Skeletal muscle tissue (tissue), 4 donors: ENCODE data around the gene CREBZF. TPM values are rescaled to one million over a fixed set of nuclear protein-coding genes. Genes with fewer than 3 reads are reported as not detected.
"Not testable (repeated sequence)": the region's sequence is repeated elsewhere in the genome, so short reads cannot be mapped to it uniquely, and the experiment has no call there.

Experiments
- H3K27ac ChIP-seq: one replicate; pipeline ENCODE4 v1.7.0; 2013; ENCODE audit warnings: mild to moderate bottlenecking, low read depth, low read length, inconsistent platforms
- H3K27me3 ChIP-seq, 3 donors: one replicate each; pipeline ENCODE4 v1.7.0; 2013; ENCODE audit warnings: low read length in 3 of 3; ENCODE audit not compliant: control insufficient read depth in 3 of 3, insufficient read depth in 3 of 3
- H3K36me3 ChIP-seq, 3 donors: one replicate each; pipeline ENCODE4 v1.7.0; 2013; ENCODE audit warnings: low read length in 3 of 3; ENCODE audit not compliant: control insufficient read depth in 3 of 3, insufficient read depth in 3 of 3
- H3K4me1 ChIP-seq, 3 donors: one replicate each; pipeline ENCODE4 v1.7.0; 2013; ENCODE audit warnings: low read length in 3 of 3, mild to moderate bottlenecking in 3 of 3; ENCODE audit not compliant: control insufficient read depth in 3 of 3, insufficient read depth in 3 of 3
- H3K4me3 ChIP-seq, 3 donors: one replicate each; pipeline ENCODE4 v1.7.0; 2013; ENCODE audit warnings: low read length in 3 of 3
- H3K9ac ChIP-seq, 3 donors: one replicate each; pipeline ENCODE4 v1.7.0; 2013; ENCODE audit warnings: low read length in 3 of 3, mild to moderate bottlenecking in 3 of 3, moderate library complexity in 2 of 3, low read depth in 1 of 3
- H3K9me3 ChIP-seq, 3 donors: one replicate each; pipeline ENCODE4 v1.7.0; 2013; ENCODE audit warnings: low read length in 3 of 3; ENCODE audit not compliant: control insufficient read depth in 3 of 3
- total RNA-seq: library from RNA; depleted of rRNA; stranded (reverse); fragments of >200 nt; gene quantifications from one replicate; pipeline ENCODE4 v1.2.3, GENCODE V29; 2014
- donor health status: Osteomylitis.

The CREBZF gene
- total RNA-seq, 1 donor from 2014 or later, result 28.7 TPM

DNA sequence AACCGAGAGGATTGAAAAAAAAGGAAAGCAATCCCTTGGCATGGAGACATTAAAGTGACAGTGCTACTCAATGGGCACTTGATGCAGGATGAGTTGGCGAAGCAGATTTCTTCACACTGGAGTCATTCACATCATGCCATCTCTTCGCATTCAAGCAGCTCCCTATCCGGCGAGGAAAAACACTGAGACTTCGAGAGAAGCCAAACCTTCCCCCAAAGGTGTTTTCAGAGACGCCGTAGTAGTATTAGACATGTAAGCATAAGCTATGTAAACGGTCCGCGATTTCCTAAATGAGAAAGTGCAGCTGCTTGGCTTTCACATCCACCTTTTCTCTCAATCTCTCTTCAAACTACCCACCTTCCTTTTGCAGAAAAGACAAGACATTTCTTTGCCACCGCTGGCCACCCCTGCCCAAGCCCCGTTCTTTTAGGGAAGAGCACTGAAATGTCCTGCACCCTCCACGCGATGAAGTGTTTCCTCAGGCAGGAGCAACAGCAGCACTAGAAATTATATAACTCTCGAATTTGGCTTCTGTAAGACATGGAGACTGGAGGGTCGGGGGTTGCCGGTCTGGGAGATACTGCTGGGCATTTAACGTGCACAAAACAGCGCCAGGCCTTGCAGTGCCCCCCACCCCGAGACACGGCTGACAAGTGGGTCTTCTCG is 37.5 kb downstream of the CREBZF start, which contains the start of gene DLG2:
TSS of gene DLG2 (minus strand) at position 13 of the 666 bp plus-strand sequence.
- H3K9me3 ChIP-seq, result no peaks in the 10 kb centered on the region
- peaks cover 3 to 26% (median 12%) of the 10 kb centered on the region in 3 donors for H3K4me1 ChIP-seq
- no peaks in the 10 kb centered on the region for H3K27me3 ChIP-seq
- peak within 1 kb of the TSS; percentile 92 for H3K27ac ChIP-seq
- peak within 1 kb of the TSS; percentile 81 to 86 (median 84) for H3K4me3 ChIP-seq
- H3K9ac ChIP-seq, result peak within 1 kb of the TSS; percentile 91 to 97 (median 92)
- H3K36me3 ChIP-seq, result peaks cover 0 to 4% (median 2%) of the 10 kb centered on the region in 3 donors

DNA sequence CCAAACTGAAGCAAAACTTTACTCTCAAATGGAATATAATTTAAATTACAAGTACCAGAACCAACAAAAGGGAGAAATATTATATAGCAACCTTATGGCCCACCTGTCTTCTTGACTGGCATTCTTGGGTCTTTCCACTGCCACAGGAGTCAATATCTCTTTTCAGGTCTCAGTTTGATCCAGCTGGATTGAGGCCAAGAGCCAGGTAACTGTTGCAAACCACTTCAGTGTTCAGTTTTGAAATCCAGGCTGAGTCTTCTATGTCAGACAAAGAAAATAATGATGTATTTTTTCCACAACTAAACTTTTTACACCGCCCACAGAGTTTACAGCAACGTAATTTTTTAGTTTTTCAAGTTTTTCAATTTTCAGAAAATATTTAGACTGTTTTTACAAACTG is 38.4 kb downstream of the CREBZF start:
- H3K27me3 ChIP-seq, result no peaks in the 10 kb centered on the region
- H3K36me3 ChIP-seq, result peaks cover 0 to 4% (median 2%) of the 10 kb centered on the region in 3 donors
- peak overlapping the region; percentile 91 to 97 (median 92) for H3K9ac ChIP-seq
- peak overlapping the region; percentile 92 for H3K27ac ChIP-seq
- H3K4me1 ChIP-seq, result peaks cover 3 to 26% (median 12%) of the 10 kb centered on the region in 3 donors
- peak overlapping the region; percentile 81 to 86 (median 84) for H3K4me3 ChIP-seq
- no peaks in the 10 kb centered on the region for H3K9me3 ChIP-seq

DNA sequence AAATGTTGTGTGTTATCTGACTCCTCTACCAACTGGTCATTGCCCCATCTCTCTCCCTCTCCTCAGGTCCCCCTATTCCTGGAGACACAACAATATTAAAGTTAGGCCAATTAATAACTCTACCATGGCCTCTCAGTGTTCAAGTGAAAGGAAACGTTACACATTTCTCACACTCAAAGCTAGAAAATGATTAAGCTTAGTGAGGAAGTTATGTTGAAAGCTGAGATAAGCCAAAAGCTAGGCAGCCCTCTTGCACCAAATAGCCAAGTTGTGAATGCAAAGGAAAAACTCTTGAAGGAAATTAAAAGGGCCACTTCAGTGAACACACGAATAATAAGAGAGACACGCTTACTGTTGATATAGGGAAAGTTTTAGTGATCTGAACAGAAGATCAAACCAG is 44.7 kb downstream of the CREBZF start:
- no peaks in the 10 kb centered on the region for H3K27me3 ChIP-seq
- H3K36me3 ChIP-seq, result no peaks in the 10 kb centered on the region
- peaks cover 0 to 1% (median 0%) of the 10 kb centered on the region in 3 donors for H3K4me1 ChIP-seq
- H3K9me3 ChIP-seq, result no peaks in the 10 kb centered on the region
- H3K27ac ChIP-seq, result no peak overlapping the region
- no peak overlapping the region for H3K9ac ChIP-seq
- H3K4me3 ChIP-seq, result no peak overlapping the region

DNA sequence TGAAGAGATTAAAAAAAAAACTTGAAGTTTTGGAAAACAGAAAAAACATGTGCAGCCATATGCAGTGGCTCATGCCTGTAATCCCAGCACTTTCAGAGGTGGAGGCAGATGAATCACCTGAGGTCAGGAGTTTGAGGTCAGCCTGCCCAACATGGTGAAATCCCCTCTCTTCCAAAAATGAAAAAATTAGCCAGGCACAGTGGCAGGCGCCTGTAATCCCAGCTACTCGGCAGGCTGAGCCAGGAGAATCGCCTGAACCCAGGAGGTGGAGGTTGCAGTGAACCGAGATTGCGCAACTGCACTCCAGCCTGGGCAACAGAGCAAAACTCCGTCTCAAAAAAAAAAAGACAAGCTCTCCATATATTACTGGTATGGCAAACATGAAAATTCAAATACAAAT is 45.4 kb downstream of the CREBZF start:
- Histone ChIP-seq H3K4me1 (no peaks in the 10 kb centered on the region), H3K4me3 (no peak overlapping the region), H3K27me3 (no peaks in the 10 kb centered on the region), H3K27ac (no peak overlapping the region), H3K9me3 (no peaks in the 10 kb centered on the region), H3K9ac (no peak overlapping the region), H3K36me3 (no peaks in the 10 kb centered on the region)

DNA sequence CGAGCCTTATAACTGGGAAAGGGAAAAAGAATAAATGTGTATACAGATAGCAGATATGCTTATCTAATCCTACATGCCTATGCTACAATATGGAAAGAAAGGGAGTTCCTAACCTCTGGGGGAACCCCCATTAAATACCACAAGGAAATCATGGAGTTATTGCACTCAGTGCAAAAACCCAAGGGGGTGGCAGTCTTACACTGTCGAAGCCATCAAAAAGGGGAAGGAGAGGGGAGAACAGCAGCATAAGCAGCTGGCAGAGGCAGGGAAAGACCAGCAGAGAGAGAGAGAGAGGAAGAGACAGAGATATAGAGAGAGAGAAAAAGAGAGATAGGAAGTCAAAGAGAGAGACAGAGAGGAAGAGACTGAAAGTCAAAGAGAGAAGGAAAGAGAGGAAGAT is 53.3 kb downstream of the CREBZF start:
- H3K27me3 ChIP-seq, H3K4me3 ChIP-seq, H3K9me3 ChIP-seq, H3K9ac ChIP-seq, H3K27ac ChIP-seq, H3K36me3 ChIP-seq, H3K4me1 ChIP-seq: not testable (repeated sequence)

Other genes with a start within 250 kb of the CREBZF start
- 18.3 TPM for gene DLG2, start 37.8 kb downstream of the CREBZF start, total RNA-seq
- 26.1 TPM for gene TMEM126B, start 36.5 kb downstream of the CREBZF start, total RNA-seq
- gene TMEM126A, start 17.2 kb downstream of the CREBZF start, total RNA-seq, result 35.5 TPM
- 1.0 TPM for gene CCDC89, start 21.1 kb upstream of the CREBZF start, total RNA-seq
- 51.1 TPM for gene SYTL2, start 146.0 kb upstream of the CREBZF start, total RNA-seq
- not detected for gene CCDC83, start 190.3 kb upstream of the CREBZF start, total RNA-seq